Stimulated activated CD8-positive, alpha-beta memory T cell treated with anti-CD3 and anti-CD28 coated beads, Interleukin-2, amount 100 ng/mL, for 1 hour (primary cell): ENCODE measurements around the gene FANCF.
A peak's percentile ranks its signal among the peaks of the same experiment; 100 is the strongest.
"Not testable (repeated sequence)": the region's sequence is repeated elsewhere in the genome, so short reads cannot be mapped to it uniquely, and the experiment has no call there.

Source experiments
- DNase-seq, 2 donors: peaks; one replicate each; pipeline ENCODE4 v3.0.0-alpha.2; 2020; ENCODE audit warnings: low read depth in 2 of 2

The FANCF gene

GRCh38 chr11:22625448-22626287 lies at the start of gene FANCF:
Gene FANCF, minus strand, starts transcription at chr11:22625823. Its CDS starts 13 bp downstream, at chr11:22625810.
- DNase-seq, result peak; percentile 83 to 84

- DNase-seq, result no peak
These were observed 49.1 kb upstream of the FANCF start for GRCh38 chr11:22674470-22675439.

- DNase-seq, result no peak
These were observed 46.1 kb upstream of the FANCF start for GRCh38 chr11:22671751-22672150.

GRCh38 chr11:22670830-22671229 lies 45.2 kb upstream of the FANCF start:
- DNase-seq, result no peak

- no peak for DNase-seq
These were observed 43.7 kb upstream of the FANCF start for GRCh38 chr11:22669368-22669767.

GRCh38 chr11:22668005-22668796 lies 42.6 kb upstream of the FANCF start:
- DNase-seq, result no peak

GRCh38 chr11:22666688-22667439 lies 41.2 kb upstream of the FANCF start:
- no peak for DNase-seq

- DNase-seq, result no peak
These were observed 40.7 kb upstream of the FANCF start, which contains the start of gene GAS2 for GRCh38 chr11:22666325-22666687. Gene GAS2, plus strand, starts transcription at chr11:22666611. Its CDS starts 8,259 bp downstream, at chr11:22674870.

- no peak for DNase-seq
These were observed 34.2 kb upstream of the FANCF start for GRCh38 chr11:22659783-22660182.

- no peak for DNase-seq
These were observed 31.6 kb upstream of the FANCF start for GRCh38 chr11:22657101-22657694.

GRCh38 chr11:22656130-22656529 lies 30.5 kb upstream of the FANCF start:
- no peak for DNase-seq

- not testable (repeated sequence) for DNase-seq
These were observed 26.7 kb upstream of the FANCF start for GRCh38 chr11:22652346-22652745.

GRCh38 chr11:22641559-22641958 lies 15.9 kb upstream of the FANCF start:
- DNase-seq, result no peak

GRCh38 chr11:22640862-22641261 lies 15.2 kb upstream of the FANCF start:
- no peak for DNase-seq

GRCh38 chr11:22635689-22636088 lies 10.1 kb upstream of the FANCF start:
- no peak for DNase-seq

- DNase-seq, result no peak
These were observed 9.4 kb upstream of the FANCF start for GRCh38 chr11:22634897-22635629.

- no peak for DNase-seq
These were observed 7.8 kb upstream of the FANCF start for GRCh38 chr11:22633354-22633902.

- no peak for DNase-seq
These were observed 1.8 kb upstream of the FANCF start for GRCh38 chr11:22627421-22627820.

- DNase-seq, result no peak
These were observed 1.1 kb upstream of the FANCF start for GRCh38 chr11:22626573-22627239.
